Left renal cortex interstitium (tissue), 4 donors: ENCODE data around the gene ZFAND2B. TPM values are rescaled to one million over a fixed set of nuclear protein-coding genes. Genes with fewer than 3 reads are reported as not detected.
A peak's percentile ranks its signal among the peaks of the same experiment; 100 is the strongest.

Experiments used
- DNase-seq, 4 donors: peaks; one replicate each; pipeline ENCODE4 v3.0.0-alpha.2; 2013; ENCODE audit warnings: low read depth in 4 of 4, low spot score in 2 of 4, missing footprints in 1 of 4
- polyA plus RNA-seq, 4 donors: library from polyadenylated mRNA; unstranded; fragments of 120-200 nt; gene quantifications; one replicate each; pipeline ENCODE4 v1.2.1, GENCODE V29; 2013; ENCODE audit not compliant: insufficient read length in 4 of 4

ZFAND2B gene
- polyA plus RNA-seq, 4 donors = 34.0 to 51.5 (median 43.8) TPM

- no peak for DNase-seq
Observed at GRCh38 chr2:219219784-219220532, 13.4 kb downstream of the ZFAND2B start.

DNA sequence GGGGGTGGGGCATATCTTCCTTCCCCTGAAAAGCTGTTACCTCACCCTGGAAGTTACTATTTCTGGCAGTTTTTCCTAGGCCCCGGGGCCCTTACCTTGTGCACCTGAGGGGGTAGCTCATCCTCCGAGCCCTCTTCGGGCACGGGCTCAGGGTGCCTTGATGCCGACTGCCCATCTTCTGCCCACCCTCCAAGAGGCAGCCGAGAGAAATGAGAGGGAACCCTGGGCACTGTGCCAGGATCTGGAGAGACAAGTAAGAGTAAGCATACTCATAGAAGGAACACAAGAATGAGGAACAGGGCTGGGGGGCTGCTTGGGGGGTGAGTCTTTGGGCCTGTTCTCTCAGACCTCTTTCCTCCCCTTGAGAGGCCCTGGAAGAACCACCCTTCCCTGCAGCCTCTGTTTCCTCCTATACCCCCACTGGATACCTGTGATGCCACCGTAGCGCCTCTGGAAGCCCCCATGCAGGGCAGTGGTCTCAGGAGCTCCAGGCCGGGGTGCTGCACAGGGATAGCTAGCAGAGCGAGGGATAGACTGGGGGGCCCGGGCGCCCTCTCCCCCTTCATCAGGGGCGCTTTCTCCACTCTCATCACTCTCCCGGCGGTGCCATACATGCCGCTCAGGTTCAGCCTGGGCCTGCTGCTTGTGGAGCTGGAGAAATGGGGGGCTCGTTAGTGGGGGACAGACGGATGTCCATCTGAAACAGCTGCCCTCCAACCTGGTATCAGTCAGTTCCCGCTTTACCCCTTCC lies 14.2 kb downstream of the ZFAND2B start:
- no peak for DNase-seq

- no peak for DNase-seq
Observed at GRCh38 chr2:219221957-219222518, 15.5 kb downstream of the ZFAND2B start.

DNA sequence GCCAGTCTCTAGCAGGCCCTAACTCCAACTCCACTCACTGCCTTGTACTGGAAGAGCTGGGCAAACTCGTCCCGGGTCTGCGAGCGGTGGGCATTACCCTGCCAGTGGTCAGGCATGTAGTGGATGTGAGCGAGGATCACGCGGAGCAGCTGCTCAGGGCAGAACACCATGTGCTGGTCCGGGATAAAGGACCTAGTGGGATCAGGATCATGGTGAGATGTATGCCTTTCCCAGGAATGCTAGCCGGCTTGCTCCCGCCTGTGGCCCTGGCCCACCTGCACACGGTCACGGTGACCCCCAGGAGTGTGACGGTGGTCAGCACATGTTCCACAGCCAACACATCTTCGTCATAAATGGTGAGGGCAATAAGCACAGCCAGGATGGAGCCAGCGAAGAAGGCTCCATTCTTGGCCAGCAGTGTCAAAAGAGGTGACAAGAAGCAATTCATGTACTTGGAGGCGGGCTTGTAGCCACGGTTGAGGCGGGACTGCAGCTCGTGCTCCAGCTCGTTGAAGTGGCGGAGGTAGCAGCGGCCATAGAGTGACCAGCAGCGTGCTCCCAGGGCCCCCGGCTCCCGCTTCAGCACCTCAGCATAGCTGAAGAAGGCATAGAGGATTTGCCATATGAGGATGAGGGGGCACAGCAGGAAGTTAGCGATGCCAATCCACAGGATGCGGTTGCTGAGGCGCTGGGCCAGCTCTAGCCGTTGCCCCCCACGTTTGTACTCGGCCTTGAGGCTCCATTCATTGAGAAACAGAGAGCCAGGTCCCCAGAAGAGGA lies 17.4 kb downstream of the ZFAND2B start:
- DNase-seq = no peak

- no peak for DNase-seq
Observed at GRCh38 chr2:219225350-219225749, 18.8 kb downstream of the ZFAND2B start.

GRCh38 chr2:219228041-219228910 lies 21.7 kb downstream of the ZFAND2B start:
- no peak for DNase-seq

DNA sequence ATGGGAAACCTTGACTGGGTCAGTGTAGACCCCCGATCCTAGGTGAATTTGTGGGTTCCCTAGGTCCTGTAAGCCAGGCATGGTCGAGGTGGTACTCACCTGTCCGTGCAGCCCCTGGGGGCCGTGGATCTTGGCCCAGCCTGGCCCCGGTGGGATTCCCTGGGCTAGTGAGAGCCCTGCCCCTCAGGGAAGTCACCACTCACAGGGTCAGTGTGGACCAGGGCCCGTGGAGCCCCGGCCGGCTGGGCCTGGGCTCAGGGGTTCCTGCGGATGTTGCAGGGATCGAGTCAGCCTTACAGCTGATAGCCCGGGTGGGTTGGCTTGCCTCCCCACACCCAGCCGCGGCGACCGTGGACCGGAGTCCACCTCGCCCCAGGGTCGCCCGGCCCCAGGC lies 22.3 kb downstream of the ZFAND2B start:
- no peak for DNase-seq

DNA sequence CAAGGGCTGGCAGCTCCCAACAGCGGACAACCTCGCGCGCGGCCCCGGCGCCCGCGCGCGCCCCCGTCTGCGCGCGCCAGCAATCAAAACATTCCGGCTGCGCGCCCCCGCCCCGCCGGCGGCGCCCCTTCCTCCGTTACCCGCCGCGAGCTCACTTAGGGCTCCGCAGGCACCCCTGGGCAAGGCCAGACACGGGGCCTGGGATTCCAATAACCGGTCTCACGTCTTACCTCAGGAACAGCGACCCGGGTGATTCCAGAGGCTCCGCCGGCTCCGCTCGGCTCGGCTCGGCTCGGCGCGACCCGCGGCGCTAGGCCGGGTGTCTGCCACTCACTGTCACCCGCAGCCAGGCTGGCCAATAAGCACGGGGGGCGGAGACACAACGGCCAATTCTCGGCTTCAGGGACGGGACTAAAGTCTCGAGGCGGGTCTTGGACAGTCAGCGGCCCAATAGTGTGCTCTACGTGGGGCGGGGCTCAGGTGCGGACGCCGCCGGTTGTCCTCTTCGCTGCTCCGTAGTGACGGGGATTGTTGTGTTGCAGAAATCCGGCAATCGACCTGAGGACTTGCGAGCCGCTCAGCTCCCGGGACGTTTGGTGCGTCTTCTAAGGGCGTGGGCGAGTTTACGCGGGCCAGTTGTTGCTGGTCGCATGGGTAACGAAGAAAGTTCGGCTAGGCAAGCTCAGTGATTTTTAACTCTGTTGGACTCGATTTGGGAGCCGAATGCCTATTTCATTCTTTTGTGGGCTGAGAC lies 22.9 kb downstream of the ZFAND2B start, which contains the start of the genes ANKZF1 and ATG9A:
Gene ANKZF1, plus strand, starts transcription at position 502 of the 754 bp plus-strand sequence. CDS start 452 bp downstream, outside the sequence.
Gene ATG9A, minus strand, starts transcription at position 332 of the 754 bp plus-strand sequence. CDS start 1,612 bp downstream, outside the sequence.
- DNase-seq = peak in 3 of 4 donors; percentile 93 to 98 (median 95)

DNA sequence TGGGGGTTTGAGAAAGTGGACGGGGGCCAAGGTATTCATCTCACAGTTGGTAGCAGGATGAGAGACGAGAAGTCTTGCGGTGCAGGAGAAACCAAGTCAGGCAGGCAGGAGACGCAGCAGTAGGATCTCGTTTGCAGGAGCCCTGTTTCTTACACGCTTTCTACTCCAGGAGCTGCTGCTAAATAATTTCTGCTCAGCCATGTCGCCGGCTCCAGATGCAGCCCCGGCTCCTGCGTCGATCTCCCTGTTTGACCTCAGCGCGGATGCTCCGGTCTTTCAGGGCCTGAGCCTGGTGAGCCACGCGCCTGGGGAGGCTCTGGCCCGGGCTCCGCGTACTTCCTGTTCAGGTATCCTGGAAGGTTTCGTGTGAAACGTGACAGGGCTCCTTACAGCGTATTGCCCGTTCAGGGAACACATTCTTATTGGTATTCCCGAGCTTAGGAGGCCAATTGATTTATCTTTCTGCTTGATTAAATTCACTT lies 23.5 kb downstream of the ZFAND2B start:
- no peak for DNase-seq

GRCh38 chr2:219234331-219234730 lies 27.7 kb downstream of the ZFAND2B start:
- DNase-seq = no peak

GRCh38 chr2:219243291-219243761 lies 36.7 kb downstream of the ZFAND2B start:
- no peak for DNase-seq

DNA sequence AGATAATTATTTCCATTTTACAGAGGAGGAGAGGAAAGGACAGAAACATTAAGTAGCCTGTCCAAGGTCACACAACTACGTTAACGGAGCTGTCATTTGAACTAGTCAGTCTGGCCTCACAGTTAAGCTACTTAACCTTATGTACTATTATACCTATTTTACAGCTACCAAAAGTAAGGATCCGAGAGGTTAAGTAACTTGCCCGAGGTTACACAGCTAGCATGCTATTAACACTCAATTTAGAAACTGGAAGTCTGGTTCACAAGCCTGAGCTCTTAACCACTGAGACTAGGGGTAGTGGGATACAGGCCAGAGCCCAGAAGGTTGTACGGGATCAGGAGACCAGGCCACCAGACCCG lies 38.2 kb downstream of the ZFAND2B start:
- no peak for DNase-seq

DNA sequence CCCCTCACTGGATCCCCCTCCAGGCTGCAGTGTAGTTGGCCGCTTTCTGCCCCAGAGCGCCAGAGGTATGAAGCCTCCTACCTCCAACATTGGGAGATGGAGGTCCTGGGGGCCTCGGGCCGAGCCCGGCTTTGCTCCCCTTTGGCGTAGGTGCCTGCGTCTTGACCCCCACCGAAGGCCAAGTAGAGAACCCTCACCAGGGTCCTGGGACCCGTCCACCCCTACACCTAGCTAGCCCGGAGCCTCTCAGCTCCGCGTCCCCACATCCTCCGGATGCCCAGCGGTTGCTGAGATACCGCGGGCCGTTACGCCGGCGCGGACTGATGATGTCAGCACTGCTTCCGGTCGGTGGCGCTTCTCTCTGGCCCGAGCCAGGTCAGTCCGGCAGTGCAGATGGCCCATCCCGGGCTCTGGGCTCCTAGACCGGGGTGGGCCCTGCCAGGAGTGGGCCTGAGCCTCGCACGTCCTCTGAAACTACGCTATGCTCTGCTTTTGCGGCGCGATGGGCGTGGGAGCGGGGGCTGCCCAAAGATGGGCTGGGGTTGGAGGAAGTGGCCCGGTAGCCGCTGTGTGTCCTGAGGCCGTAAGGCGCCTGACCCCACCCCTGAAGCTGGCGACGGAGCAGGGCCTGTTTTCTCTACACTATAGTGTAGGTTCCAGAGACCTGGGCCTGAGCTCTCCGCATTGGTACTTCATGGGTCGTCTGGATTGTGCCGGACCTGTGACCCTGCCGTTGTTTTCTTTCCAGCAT lies 38.7 kb downstream of the ZFAND2B start, which contains the start of the genes GLB1L and STK16:
Gene GLB1L, minus strand, starts transcription at position 297 of the 751 bp plus-strand sequence. CDS start 1,871 bp downstream, outside the sequence.
Gene STK16, plus strand, starts transcription at position 332 of the 751 bp plus-strand sequence. CDS start 521 bp downstream, outside the sequence.
- peak; percentile 83 to 92 (median 88) for DNase-seq

DNA sequence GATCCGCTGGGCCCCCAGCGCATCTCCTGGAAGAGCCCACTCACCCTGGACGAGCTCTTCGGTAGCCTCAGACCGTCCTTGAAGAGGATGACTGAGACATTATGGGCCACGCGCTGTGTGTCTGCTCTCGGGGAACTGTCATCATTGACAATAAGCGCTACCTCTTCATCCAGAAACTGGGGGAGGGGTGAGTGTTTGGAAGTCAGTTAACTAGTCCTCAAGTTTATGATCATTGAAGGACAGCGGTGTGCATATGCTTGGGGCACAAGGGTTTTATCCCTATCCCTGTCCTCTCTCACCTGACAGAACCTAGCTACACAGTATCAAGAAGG lies 39.3 kb downstream of the ZFAND2B start:
- no peak for DNase-seq

DNA sequence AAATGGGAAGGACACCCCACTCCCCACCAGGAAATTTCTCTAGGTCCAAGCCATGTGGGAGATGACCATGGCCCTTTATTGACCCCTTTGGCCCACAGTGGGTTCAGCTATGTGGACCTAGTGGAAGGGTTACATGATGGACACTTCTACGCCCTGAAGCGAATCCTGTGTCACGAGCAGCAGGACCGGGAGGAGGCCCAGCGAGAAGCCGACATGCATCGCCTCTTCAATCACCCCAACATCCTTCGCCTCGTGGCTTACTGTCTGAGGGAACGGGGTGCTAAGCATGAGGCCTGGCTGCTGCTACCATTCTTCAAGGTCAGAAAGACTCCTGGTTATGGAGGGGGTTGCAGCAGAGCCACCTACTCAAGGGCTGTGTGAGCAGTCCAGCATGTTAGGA lies 40.0 kb downstream of the ZFAND2B start:
- DNase-seq = no peak

DNA sequence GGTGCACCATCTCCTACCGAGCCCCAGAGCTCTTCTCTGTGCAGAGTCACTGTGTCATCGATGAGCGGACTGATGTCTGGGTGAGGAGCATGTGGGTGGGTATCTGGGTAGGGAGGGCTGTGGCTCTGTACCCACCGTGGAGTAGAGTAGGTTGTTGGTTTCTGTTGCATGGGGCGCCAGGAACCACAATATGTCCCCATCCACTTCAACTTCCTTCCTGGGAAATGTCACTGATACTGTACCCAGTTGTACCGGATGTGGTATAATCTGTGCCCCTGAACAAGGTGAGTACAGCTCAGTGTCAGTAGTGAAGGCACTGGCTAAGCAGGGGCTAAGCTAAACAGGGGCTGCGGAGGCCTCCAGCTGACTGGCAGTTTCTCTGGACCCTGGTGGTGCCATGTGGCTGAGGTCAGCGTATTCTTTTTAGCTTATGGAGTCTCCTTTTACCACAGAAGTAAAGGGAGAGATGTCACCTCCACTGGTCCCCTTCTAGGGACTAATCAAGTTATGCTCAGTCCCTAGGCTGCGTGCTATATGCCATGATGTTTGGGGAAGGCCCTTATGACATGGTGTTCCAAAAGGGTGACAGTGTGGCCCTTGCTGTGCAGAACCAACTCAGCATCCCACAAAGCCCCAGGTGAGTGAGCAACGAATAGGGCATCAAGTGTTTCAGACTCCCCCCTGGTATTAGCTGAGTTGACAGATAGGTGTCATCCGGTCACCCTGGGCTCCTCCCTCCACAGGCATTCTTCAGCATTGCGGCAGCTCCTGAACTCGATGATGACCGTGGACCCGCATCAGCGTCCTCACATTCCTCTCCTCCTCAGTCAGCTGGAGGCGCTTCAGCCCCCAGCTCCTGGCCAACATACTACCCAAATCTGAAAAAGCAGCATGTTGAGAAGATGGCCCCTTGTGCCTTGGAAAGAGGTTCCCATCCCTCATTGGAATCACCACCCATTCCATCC lies 41.4 kb downstream of the ZFAND2B start:
- no peak for DNase-seq

- no peak for DNase-seq
Observed at GRCh38 chr2:219248845-219249202, 42.2 kb downstream of the ZFAND2B start.
